Sigmoid colon (tissue), 7 donors: ENCODE data around the gene TNP2. TPM values are rescaled to one million over a fixed set of nuclear protein-coding genes. Genes with fewer than 3 reads are reported as not detected.
A peak's percentile ranks its signal among the peaks of the same experiment; 100 is the strongest.
"Not testable (repeated sequence)": the region's sequence is repeated elsewhere in the genome, so short reads cannot be mapped to it uniquely, and the experiment has no call there.

Source experiments
- DNase-seq: peaks from one replicate; pipeline ENCODE4 v3.0.0-alpha.2; 2019
- H3K27ac ChIP-seq, 4 donors: fragments of 200-600 bp; sonication (generic); one replicate each; pipeline ENCODE4 v1.5.1; 2016 to 2019; ENCODE audit warnings: mild to moderate bottlenecking in 1 of 4
- H3K27me3 ChIP-seq, 3 donors: fragments of 200-600 bp; sonication (generic); one replicate each; pipeline ENCODE4 v1.5.1; 2019; ENCODE audit warnings: mild to moderate bottlenecking in 1 of 3
- H3K36me3 ChIP-seq, 4 donors: fragments of 200-600 bp; sonication (generic); one replicate each; pipeline ENCODE4 v1.5.1; 2016 to 2019
- H3K4me1 ChIP-seq, 4 donors: fragments of 200-600 bp; sonication (generic); one replicate each; pipeline ENCODE4 v1.5.1; 2017 to 2019
- H3K4me3 ChIP-seq, 4 donors: fragments of 200-600 bp; sonication (generic); one replicate each; pipeline ENCODE4 v1.5.1; 2017 to 2019; ENCODE audit warnings: mild to moderate bottlenecking in 2 of 4, moderate library complexity in 1 of 4
- H3K9me3 ChIP-seq, 4 donors: fragments of 200-600 bp in 3 of 4; sonication (generic) in 3 of 4; one replicate each; pipeline versions ENCODE4 v1.5.1 to v1.6.1; 2013 to 2019
- EP300 ChIP-seq, 4 donors: sonication (generic); formaldehyde crosslinking; IDR thresholded peaks; one replicate each; pipeline ENCODE4 v1.6.1; 2017; ENCODE audit warnings: antibody characterized with exemption in 4 of 4
- POLR2A ChIP-seq, 2 donors: fragments of 450-650 bp; IDR thresholded peaks; one replicate each; pipeline ENCODE4 v1.6.1; 2016; ENCODE audit warnings: antibody characterized with exemption in 2 of 2, mild to moderate bottlenecking in 2 of 2, moderate library complexity in 2 of 2
- POLR2AphosphoS5 ChIP-seq, 4 donors: sonication (generic); formaldehyde crosslinking; IDR thresholded peaks; one replicate each; pipeline ENCODE4 v1.6.1; 2017; ENCODE audit warnings: antibody characterized with exemption in 4 of 4
- WGBS, 2 donors: extraction: QIAGEN DNeasy Blood & Tissue Kit; methylation state at CpG; one replicate each; pipeline ENCODE4 v1.1.7; 2013; 5-methylcytosine and 5-hydroxymethylcytosine counted together
- intact Hi-C: fragments of 100-400 bp; cut with DNase I; formaldehyde crosslinking; loops from one replicate; pipeline ENCODE4 v1.15.1; 2023
- polyA plus RNA-seq, 3 donors: library from polyadenylated mRNA; stranded (reverse); fragments of 200-250 nt; gene quantifications; one replicate each; pipeline ENCODE4 v1.2.3, GENCODE V29; 2013
- total RNA-seq, 4 donors: library from RNA; depleted of rRNA; stranded (reverse); fragments of >200 nt; gene quantifications; one replicate each; pipeline ENCODE4 v1.1.0, GENCODE V29; 2016
- TF ChIP-seq, protein P1 (sequence below), 4 experiments: fragments of 450-650 bp in 3 of 4; fragments of 200-600 bp in 1 of 4; IDR thresholded peaks; one replicate each; pipeline ENCODE4 v1.5.1; 2016 to 2019; ENCODE audit warnings: antibody characterized with exemption in 4 of 4, mild to moderate bottlenecking in 3 of 4, moderate library complexity in 2 of 4
- donor health status: healthy with polysubstance abuse.
- donor health status: Bipolar disorder and iron deficiency.
- donor health status: healthy.

TNP2 gene
- total and polyA plus RNA-seq, 7 donors = not detected

DNA sequence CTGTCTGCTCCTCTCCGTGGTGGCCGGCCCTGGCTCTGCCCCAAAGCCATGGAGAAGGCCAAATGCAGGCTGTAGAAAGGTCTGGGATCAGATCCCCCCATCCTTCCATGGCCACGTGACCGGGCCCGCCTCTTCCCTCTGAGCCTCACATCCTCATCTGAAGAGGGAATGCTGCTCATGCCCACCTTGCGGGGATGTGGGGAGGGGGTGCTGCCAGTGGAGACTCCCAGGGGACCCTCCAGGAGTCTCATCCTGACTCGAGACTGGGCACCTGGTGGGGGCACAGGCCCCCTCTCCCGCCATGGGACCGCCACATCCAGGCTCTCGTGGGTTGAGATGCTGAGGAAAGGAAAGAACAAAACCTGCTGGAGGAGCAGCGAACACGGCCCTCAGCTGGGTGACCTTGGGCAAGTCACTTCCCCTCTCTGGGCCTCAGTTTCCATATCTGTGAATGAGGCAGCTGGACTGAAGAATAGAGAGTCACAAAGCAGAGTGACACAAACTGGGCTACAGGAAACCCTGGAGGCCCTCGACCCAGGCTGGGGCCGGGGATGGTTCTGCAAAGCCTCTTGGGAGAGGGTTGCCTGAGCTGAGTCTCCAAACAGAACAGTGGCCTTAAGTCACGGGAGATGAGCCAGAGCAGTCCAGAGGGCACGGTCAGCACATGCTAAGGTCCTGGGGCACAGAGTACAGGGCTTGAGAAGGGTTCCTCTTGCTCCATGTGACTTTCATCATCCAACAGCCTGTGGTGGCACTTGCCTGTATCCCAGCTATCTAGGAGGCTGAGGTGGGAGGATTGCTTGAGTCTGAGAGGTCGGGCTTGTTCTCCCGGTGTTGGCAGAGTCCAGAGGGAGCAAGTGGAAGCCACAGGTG lies 43.2 kb downstream of the TNP2 start:
- intact Hi-C loops = no loop called here
- 71 to 75% methylated on average over 18 of the region's 18 CpGs for WGBS, 2 donors
- Histone ChIP-seq H3K27me3 (no peaks in the 10 kb centered on the region), H3K36me3 (no peaks in the 10 kb centered on the region), H3K9me3 (no peaks in the 10 kb centered on the region), H3K4me1 (peaks cover 0 to 11% (median 7%) of the 10 kb centered on the region in 4 donors), H3K4me3 (peak overlapping the region in 2 of 4 donors; percentile 3 to 13), H3K27ac (peak overlapping the region in 1 of 4 donors; percentile 42)
- TF ChIP-seq, protein P1, sequence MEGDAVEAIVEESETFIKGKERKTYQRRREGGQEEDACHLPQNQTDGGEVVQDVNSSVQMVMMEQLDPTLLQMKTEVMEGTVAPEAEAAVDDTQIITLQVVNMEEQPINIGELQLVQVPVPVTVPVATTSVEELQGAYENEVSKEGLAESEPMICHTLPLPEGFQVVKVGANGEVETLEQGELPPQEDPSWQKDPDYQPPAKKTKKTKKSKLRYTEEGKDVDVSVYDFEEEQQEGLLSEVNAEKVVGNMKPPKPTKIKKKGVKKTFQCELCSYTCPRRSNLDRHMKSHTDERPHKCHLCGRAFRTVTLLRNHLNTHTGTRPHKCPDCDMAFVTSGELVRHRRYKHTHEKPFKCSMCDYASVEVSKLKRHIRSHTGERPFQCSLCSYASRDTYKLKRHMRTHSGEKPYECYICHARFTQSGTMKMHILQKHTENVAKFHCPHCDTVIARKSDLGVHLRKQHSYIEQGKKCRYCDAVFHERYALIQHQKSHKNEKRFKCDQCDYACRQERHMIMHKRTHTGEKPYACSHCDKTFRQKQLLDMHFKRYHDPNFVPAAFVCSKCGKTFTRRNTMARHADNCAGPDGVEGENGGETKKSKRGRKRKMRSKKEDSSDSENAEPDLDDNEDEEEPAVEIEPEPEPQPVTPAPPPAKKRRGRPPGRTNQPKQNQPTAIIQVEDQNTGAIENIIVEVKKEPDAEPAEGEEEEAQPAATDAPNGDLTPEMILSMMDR (IDR thresholded peaks at IDR 0.05) = no peak
- TF ChIP-seq POLR2A (IDR thresholded peaks at IDR 0.05) (no peak), POLR2AphosphoS5 (IDR thresholded peaks at IDR 0.05) (no peak), EP300 (IDR thresholded peaks at IDR 0.05) (no peak)
- no peak for DNase-seq

- WGBS, 2 donors = 50 to 66% methylated on average over 21 of the region's 21 CpGs
- DNase-seq = no peak
- Histone ChIP-seq H3K4me3 (peak overlapping the region in 2 of 4 donors; percentile 3 to 13), H3K4me1 (peaks cover 0 to 11% (median 7%) of the 10 kb centered on the region in 4 donors), H3K9me3 (no peaks in the 10 kb centered on the region), H3K36me3 (no peaks in the 10 kb centered on the region), H3K27me3 (no peaks in the 10 kb centered on the region), H3K27ac (peak overlapping the region in 2 of 4 donors; percentile 51 to 56)
- TF ChIP-seq, protein P1 (IDR thresholded peaks at IDR 0.05) = no peak
- TF ChIP-seq EP300 (IDR thresholded peaks at IDR 0.05) = no peak
- TF ChIP-seq POLR2AphosphoS5 (IDR thresholded peaks at IDR 0.05) = no peak
- no peak for TF ChIP-seq POLR2A (IDR thresholded peaks at IDR 0.05)
- intact Hi-C loops = no loop called here
Measured at GRCh38 chr16:11224894-11225676, 44.0 kb downstream of the TNP2 start.

DNA sequence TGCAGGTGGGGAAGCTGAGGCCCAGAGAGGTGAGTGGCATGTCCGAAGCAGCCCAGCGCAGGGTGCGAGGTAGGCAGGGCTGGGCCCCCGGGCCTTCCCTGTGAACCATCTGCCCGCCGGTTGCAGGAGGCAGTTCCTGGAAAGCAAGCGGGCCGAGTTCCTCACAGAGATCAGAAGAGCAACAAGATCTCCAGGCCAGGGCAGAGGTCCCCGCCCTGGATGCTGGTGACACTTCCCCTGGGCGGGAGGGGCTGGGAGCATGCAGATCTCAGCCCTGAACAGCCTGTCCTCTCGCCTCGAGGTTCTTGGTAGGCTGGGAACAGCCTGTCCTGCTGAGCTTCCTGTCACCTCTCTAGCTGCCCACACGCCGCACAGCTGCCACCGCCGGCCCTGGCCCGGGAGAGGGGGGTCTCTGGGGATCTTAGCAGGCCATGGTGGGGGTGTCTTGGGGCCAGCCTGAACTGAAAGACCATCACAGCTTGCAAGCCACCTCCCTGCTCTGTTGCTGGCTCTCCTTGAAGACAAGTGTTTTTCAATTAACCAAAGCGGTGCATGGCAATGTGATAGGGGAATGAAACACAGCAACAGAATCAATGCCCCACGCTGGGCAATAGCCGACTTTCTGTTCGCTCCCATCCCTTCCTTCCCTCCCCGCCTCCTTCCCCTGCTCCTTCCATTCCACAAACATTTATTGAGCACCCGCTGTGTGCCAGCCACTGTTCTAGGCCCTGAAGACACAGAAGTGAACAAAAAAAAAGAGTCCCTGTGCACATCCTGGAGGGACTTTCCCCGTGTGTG lies 44.8 kb downstream of the TNP2 start:
- no peaks in the 10 kb centered on the region for H3K27me3 ChIP-seq
- H3K9me3 ChIP-seq = no peaks in the 10 kb centered on the region
- peak; percentile 86 for DNase-seq
- 41 to 59% methylated on average over 24 of the region's 24 CpGs for WGBS, 2 donors
- H3K27ac ChIP-seq = peak overlapping the region in 3 of 4 donors; percentile 43 to 56 (median 51)
- H3K4me1 ChIP-seq = peaks cover 0 to 11% (median 7%) of the 10 kb centered on the region in 4 donors
- intact Hi-C loops = no loop called here
- H3K36me3 ChIP-seq = no peaks in the 10 kb centered on the region
- no peak overlapping the region for H3K4me3 ChIP-seq
- TF ChIP-seq EP300 (IDR thresholded peaks at IDR 0.05) (peak; percentile 52 to 92 (median 74)), POLR2AphosphoS5 (IDR thresholded peaks at IDR 0.05) (peak in 3 of 4 donors; percentile 49 to 75 (median 63)), POLR2A (IDR thresholded peaks at IDR 0.05) (no peak)
- TF ChIP-seq, protein P1 (IDR thresholded peaks at IDR 0.05) = no peak

- H3K27ac ChIP-seq, DNase-seq, H3K27me3 ChIP-seq, intact Hi-C loops, H3K4me1 ChIP-seq, H3K36me3 ChIP-seq, H3K4me3 ChIP-seq: not testable (repeated sequence)
- peaks cover 0 to 12% (median 6%) of the 10 kb centered on the region in 4 donors for H3K9me3 ChIP-seq
- WGBS, 2 donors = 73 to 76% methylated on average over 2 of the region's 2 CpGs
Measured at GRCh38 chr16:11220507-11220906, 48.6 kb downstream of the TNP2 start.
